Panc1 (cell line): ENCODE results near the gene MED13L. TPM values are rescaled to one million over a fixed set of nuclear protein-coding genes. Genes with fewer than 3 reads are reported as not detected.

Experiments
- ATAC-seq: fragments of 200-7000 bp; cut with Tn5 transposase; 2 replicates; pipeline ENCODE4 v1.9.1; 2020; ENCODE audit warnings: mild to moderate bottlenecking, moderate library complexity
- BruUV-seq: library from RNA; stranded (reverse); fragments of 400-500 nt; replicated peaks from 2 replicates; lab custom pipeline; 2021; lab: Mats Ljungman, UMichigan
- CTCF ChIA-PET: fragments of 300-600 bp; sonication (Branson Sonifier 250); formaldehyde crosslinking; loops from one replicate; lab custom pipeline; 2022; ENCODE audit warnings: antibody characterized with exemption; lab: Charles Lee
- POLR2A ChIA-PET: fragments of 300-600 bp; sonication (Branson Sonifier 250); formaldehyde crosslinking; loops from one replicate; lab custom pipeline; 2022; ENCODE audit warnings: antibody characterized with exemption; lab: Charles Lee
- DNase-seq: peaks from one replicate; pipeline ENCODE4 v3.0.0-alpha.2; 2010; ENCODE audit warnings: low read depth, low spot score
- H3K27ac ChIP-seq: 2 replicates; pipeline ENCODE4 v1.5.1; 2011; ENCODE audit warnings: mild to moderate bottlenecking, low read length, inconsistent platforms
- H3K27me3 ChIP-seq: fragments of 200-500 bp; sonication (Bioruptor generic); 2 replicates; pipeline ENCODE4 v1.6.0; 2014; ENCODE audit warnings: low read length, inconsistent platforms; ENCODE audit not compliant: control insufficient read depth, insufficient read depth
- H3K36me3 ChIP-seq: fragments of 200-500 bp; sonication (Bioruptor generic); 2 replicates; pipeline ENCODE4 v1.5.1; 2014; ENCODE audit warnings: inconsistent platforms, mild to moderate bottlenecking, low read length, moderate library complexity; ENCODE audit not compliant: control insufficient read depth, insufficient read depth
- H3K4me1 ChIP-seq: 2 replicates; pipeline ENCODE4 v1.5.1; 2011; ENCODE audit warnings: inconsistent platforms, mild to moderate bottlenecking, low read length, moderate library complexity; ENCODE audit not compliant: control insufficient read depth, insufficient read depth
- H3K4me3 ChIP-seq, 2 experiments: 2 replicates each; pipeline ENCODE4 v1.5.1; 2011 to 2012; ENCODE audit warnings: low read depth in 2 of 2, low read length in 2 of 2, mild to moderate bottlenecking in 2 of 2, inconsistent platforms in 1 of 2, moderate library complexity in 1 of 2
- H3K9me3 ChIP-seq: fragments of 200-500 bp; sonication (Bioruptor generic); 2 replicates; pipeline ENCODE4 v1.5.1; 2014; ENCODE audit warnings: low read depth, mild to moderate bottlenecking, inconsistent platforms, low read length, moderate library complexity; ENCODE audit not compliant: control insufficient read depth, insufficient read depth
- POLR2AphosphoS5 ChIP-seq: IDR thresholded peaks from 2 replicates; pipeline ENCODE4 v1.6.1; 2012; ENCODE audit warnings: mild to moderate bottlenecking, low read depth, low read length, moderate library complexity
- REST ChIP-seq, 2 experiments: IDR thresholded peaks; 2 replicates each; pipeline ENCODE4 v1.6.1; 2011 to 2012; ENCODE audit warnings: low read depth in 2 of 2, control low read depth in 1 of 2, low read length in 1 of 2, mild to moderate bottlenecking in 1 of 2, moderate library complexity in 1 of 2; ENCODE audit not compliant: insufficient read depth in 1 of 2
- SIN3A ChIP-seq: IDR thresholded peaks from 2 replicates; pipeline ENCODE4 v1.6.1; 2012; ENCODE audit warnings: low read depth, mild to moderate bottlenecking, low read length, moderate library complexity, borderline replicate concordance; ENCODE audit not compliant: insufficient read depth
- TCF7L2 ChIP-seq: IDR thresholded peaks from 2 replicates; pipeline ENCODE4 v1.6.1; 2011; ENCODE audit warnings: mild to moderate bottlenecking, low read depth, low read length, inconsistent platforms
- in situ Hi-C: cut with HindIII; loops from 2 replicates; pipeline ENCODE4 v1.10.0; 2016; ENCODE audit warnings: low sequenced_read_pairs, low pct_unique_long_range_greater_than_20kb
- intact Hi-C: fragments of 100-400 bp; cut with micrococcal nuclease; formaldehyde crosslinking; loops from one replicate; pipeline ENCODE4 v1.10.0; 2022; ENCODE audit not compliant: unreplicated experiment
- total RNA-seq: library from RNA; stranded (reverse); gene quantifications from one replicate; pipeline ENCODE4 v1.2.1, GENCODE V29; 2021; ENCODE audit not compliant: unreplicated experiment
- TF ChIP-seq, protein P1 (sequence below): fragments of 450-650 bp; IDR thresholded peaks from 2 replicates; pipeline ENCODE4 v1.5.1; 2017; ENCODE audit warnings: mild to moderate bottlenecking

The MED13L gene
- total RNA-seq, 1 experiment from 2014 or later: 170 TPM

GRCh38 chr12:116244474-116245090, 32.9 kb downstream of the MED13L start:
- CTCF ChIA-PET: no interaction called here
- in situ Hi-C loops: no loop called here
- BruUV-seq: no TSS peak

GRCh38 chr12:116244001-116244400, 33.5 kb downstream of the MED13L start:
- no peak for TF ChIP-seq SIN3A
- TF ChIP-seq, protein P1, sequence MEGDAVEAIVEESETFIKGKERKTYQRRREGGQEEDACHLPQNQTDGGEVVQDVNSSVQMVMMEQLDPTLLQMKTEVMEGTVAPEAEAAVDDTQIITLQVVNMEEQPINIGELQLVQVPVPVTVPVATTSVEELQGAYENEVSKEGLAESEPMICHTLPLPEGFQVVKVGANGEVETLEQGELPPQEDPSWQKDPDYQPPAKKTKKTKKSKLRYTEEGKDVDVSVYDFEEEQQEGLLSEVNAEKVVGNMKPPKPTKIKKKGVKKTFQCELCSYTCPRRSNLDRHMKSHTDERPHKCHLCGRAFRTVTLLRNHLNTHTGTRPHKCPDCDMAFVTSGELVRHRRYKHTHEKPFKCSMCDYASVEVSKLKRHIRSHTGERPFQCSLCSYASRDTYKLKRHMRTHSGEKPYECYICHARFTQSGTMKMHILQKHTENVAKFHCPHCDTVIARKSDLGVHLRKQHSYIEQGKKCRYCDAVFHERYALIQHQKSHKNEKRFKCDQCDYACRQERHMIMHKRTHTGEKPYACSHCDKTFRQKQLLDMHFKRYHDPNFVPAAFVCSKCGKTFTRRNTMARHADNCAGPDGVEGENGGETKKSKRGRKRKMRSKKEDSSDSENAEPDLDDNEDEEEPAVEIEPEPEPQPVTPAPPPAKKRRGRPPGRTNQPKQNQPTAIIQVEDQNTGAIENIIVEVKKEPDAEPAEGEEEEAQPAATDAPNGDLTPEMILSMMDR: no peak
- no peak for TF ChIP-seq TCF7L2
- no peak for TF ChIP-seq POLR2AphosphoS5
- no peak for TF ChIP-seq REST (IDR thresholded peaks at IDR 0.05; ENCODE audit: insufficient read depth in 1 of 2, low read depth in 2 of 2, low read length in 1 of 2)
- Histone ChIP-seq H3K4me1 (peaks cover 45% of the 10 kb centered on the region), H3K36me3 (no peaks in the 10 kb centered on the region), H3K9me3 (0 out of 2 replicates have a peak, but pooled peaks cover under 1% of the 10 kb centered on the region), H3K27me3 (no peaks in the 10 kb centered on the region), H3K27ac (0 out of 2 replicates have a peak overlapping the region, but pooled peaks have one; percentile 30), H3K4me3 (no peak overlapping the region)
- DNase-seq (no peak), ATAC-seq (no peak)
- intact Hi-C loops (no loop called here), in situ Hi-C loops (no loop called here)
- ChIA-PET POLR2A (no interaction called here), CTCF (no interaction called here)
- no TSS peak for BruUV-seq

More at GRCh38 chr12:116244474-116245090, 32.9 kb downstream of the MED13L start:
- Histone ChIP-seq H3K9me3 (0 out of 2 replicates have a peak, but pooled peaks cover 4% of the 10 kb centered on the region), H3K27ac (peak overlapping the region; percentile 45), H3K27me3 (no peaks in the 10 kb centered on the region), H3K36me3 (no peaks in the 10 kb centered on the region), H3K4me3 (no peak overlapping the region), H3K4me1 (peaks cover 45% of the 10 kb centered on the region)
- no peak for DNase-seq
- intact Hi-C loops: no loop called here
- peak; percentile 31; the same call in 1 of the 2 replicates for ATAC-seq
- TF ChIP-seq, protein P1: no peak
- TF ChIP-seq REST (IDR thresholded peaks at IDR 0.05; ENCODE audit: insufficient read depth in 1 of 2, low read depth in 2 of 2, low read length in 1 of 2): no peak
- TF ChIP-seq TCF7L2: no peak
- no peak for TF ChIP-seq SIN3A
- no peak for TF ChIP-seq POLR2AphosphoS5
- POLR2A ChIA-PET: no interaction called here
